PC-9 (cell line): ENCODE measurements around the gene SLX4. TPM values are rescaled to one million over a fixed set of nuclear protein-coding genes. Genes with fewer than 3 reads are reported as not detected.
A peak's percentile ranks its signal among the peaks of the same experiment; 100 is the strongest.

Experiments
- BruUV-seq: library from RNA; stranded (reverse); fragments of 400-500 nt; replicated peaks from 2 replicates; lab custom pipeline; 2021; lab: Mats Ljungman, UMichigan
- CTCF ChIA-PET: fragments of 300-600 bp; sonication (Branson Sonifier 250); formaldehyde crosslinking; loops from one replicate; lab custom pipeline; 2022; ENCODE audit warnings: antibody characterized with exemption; lab: Charles Lee
- POLR2A ChIA-PET: fragments of 300-600 bp; sonication (Branson Sonifier 250); formaldehyde crosslinking; loops from one replicate; lab custom pipeline; 2022; ENCODE audit warnings: antibody characterized with exemption; ENCODE audit not compliant: unreplicated experiment; lab: Charles Lee
- DNase-seq, 2 experiments: peaks; one replicate each; pipeline versions ENCODE4 v3.0.0 to v3.0.0-alpha.2; 2015 to 2022; ENCODE audit warnings: mixed read lengths in 1 of 2
- H2AFZ ChIP-seq: fragments of 200-600 bp; sonication (generic); 2 replicates; pipeline ENCODE4 v1.8.1; 2017; ENCODE audit warnings: antibody characterized with exemption
- H3F3A ChIP-seq: fragments of 200-600 bp; sonication (generic); 2 replicates; pipeline ENCODE4 v1.8.1; 2017; ENCODE audit warnings: antibody characterized with exemption, mild to moderate bottlenecking, low read depth; ENCODE audit not compliant: insufficient read depth
- H3K27ac ChIP-seq: fragments of 200-600 bp; sonication (generic); 2 replicates; pipeline ENCODE4 v1.6.1; 2016; ENCODE audit warnings: mixed run types
- H3K27me3 ChIP-seq: fragments of 200-600 bp; sonication (generic); 2 replicates; pipeline ENCODE4 v1.6.1; 2016; ENCODE audit warnings: low read depth, mixed run types; ENCODE audit not compliant: insufficient read depth
- H3K36me3 ChIP-seq: fragments of 200-600 bp; sonication (generic); 2 replicates; pipeline ENCODE4 v1.6.1; 2016; ENCODE audit warnings: low read depth, mixed run types
- H3K4me1 ChIP-seq: fragments of 200-600 bp; sonication (generic); replicated peaks from 2 replicates; pipeline ENCODE4 v1.6.1; 2016; ENCODE audit warnings: mixed run types; ENCODE audit not compliant: insufficient read depth
- H3K4me2 ChIP-seq: fragments of 200-600 bp; sonication (generic); 2 replicates; pipeline ENCODE4 v1.6.1; 2017; ENCODE audit warnings: mixed run types
- H3K4me3 ChIP-seq: fragments of 200-600 bp; sonication (generic); 2 replicates; pipeline ENCODE4 v1.6.1; 2016; ENCODE audit warnings: mixed run types
- H3K79me2 ChIP-seq: fragments of 200-600 bp; sonication (generic); 2 replicates; pipeline ENCODE4 v1.6.1; 2017; ENCODE audit warnings: low read depth, mixed run types
- H3K9me2 ChIP-seq: fragments of 200-600 bp; sonication (generic); 2 replicates; pipeline ENCODE4 v1.8.1; 2017; ENCODE audit warnings: mild to moderate bottlenecking; ENCODE audit not compliant: insufficient read depth
- H3K9me3 ChIP-seq: fragments of 200-600 bp; sonication (generic); 2 replicates; pipeline ENCODE4 v1.8.1; 2016; ENCODE audit warnings: low read depth; ENCODE audit not compliant: insufficient read depth
- H4K20me1 ChIP-seq: fragments of 200-600 bp; sonication (generic); 2 replicates; pipeline ENCODE4 v1.8.1; 2017; ENCODE audit not compliant: insufficient read depth
- CTCF ChIP-seq: fragments of 200-600 bp; sonication (generic); conservative IDR thresholded peaks from 2 replicates; pipeline ENCODE4 v1.6.1; 2017; ENCODE audit warnings: mixed run types, antibody characterized with exemption, mild to moderate bottlenecking, moderate library complexity
- EZH2 ChIP-seq: fragments of 200-600 bp; sonication (generic); IDR thresholded peaks from 2 replicates; pipeline ENCODE4 v1.8.0; 2017; ENCODE audit warnings: antibody characterized with exemption, low read depth
- intact Hi-C: fragments of 100-400 bp; cut with micrococcal nuclease; formaldehyde crosslinking; loops from one replicate; pipeline ENCODE4 v1.10.0; 2022; ENCODE audit not compliant: unreplicated experiment
- total RNA-seq: library from RNA; stranded (reverse); gene quantifications from 2 replicates; pipeline ENCODE4 v1.2.3, GENCODE V29; 2021

SLX4 gene
- total RNA-seq, 1 experiment from 2014 or later, result 13.8 TPM

GRCh38 chr16:3655030-3655395, 43.6 kb upstream of the SLX4 start:
- H3K9me2 ChIP-seq, result no peaks in the 10 kb centered on the region
- H2AFZ ChIP-seq, result no peak overlapping the region
- H3K27ac ChIP-seq, result no peak overlapping the region
- H3K79me2 ChIP-seq, result no peaks in the 10 kb centered on the region
- no peak for DNase-seq
- no peaks in the 10 kb centered on the region for H3K9me3 ChIP-seq
- H3K27me3 ChIP-seq, result no peaks in the 10 kb centered on the region
- no TSS peak for BruUV-seq
- peaks cover 13% of the 10 kb centered on the region; the same call in 1 of the 2 replicates for H3F3A ChIP-seq
- no peaks in the 10 kb centered on the region for H3K4me1 ChIP-seq
- H3K4me2 ChIP-seq, result no peak overlapping the region
- CTCF ChIA-PET, result no interaction called here
- POLR2A ChIA-PET, result no interaction called here
- H3K4me3 ChIP-seq, result no peak overlapping the region
- TF ChIP-seq EZH2 (no peak), CTCF (no peak)
- intact Hi-C loops, result no loop called here
- H3K36me3 ChIP-seq, result peaks cover 14% of the 10 kb centered on the region; the same call in 1 of the 2 replicates
- H4K20me1 ChIP-seq, result peaks cover 10% of the 10 kb centered on the region; the same call in 1 of the 2 replicates

- H3K9me2 ChIP-seq, result no peaks in the 10 kb centered on the region
- no peak within 1 kb of the TSS for H2AFZ ChIP-seq
- no peak within 1 kb of the TSS for H3K4me2 ChIP-seq
- TF ChIP-seq EZH2 (no peak), CTCF (peak; percentile 79)
- H3K36me3 ChIP-seq, result peaks cover 19% of the 10 kb centered on the region; the same call in 1 of the 2 replicates
- no peaks in the 10 kb centered on the region for H3K27me3 ChIP-seq
- no peaks in the 10 kb centered on the region for H3K9me3 ChIP-seq
- DNase-seq, result peak in 1 of 2 experiments; percentile 67
- BruUV-seq, result no TSS peak
- H3K27ac ChIP-seq, result no peak within 1 kb of the TSS
- no peaks in the 10 kb centered on the region for H3K79me2 ChIP-seq
- H4K20me1 ChIP-seq, result peaks cover 10% of the 10 kb centered on the region; the same call in 1 of the 2 replicates
- ChIA-PET CTCF (no interaction called here), POLR2A (no interaction called here)
- no peaks in the 10 kb centered on the region for H3K4me1 ChIP-seq
- peaks cover 17% of the 10 kb centered on the region for H3F3A ChIP-seq
- H3K4me3 ChIP-seq, result no peak within 1 kb of the TSS
- intact Hi-C loops, result no loop called here
Observed at GRCh38 chr16:3654249-3654991, 43.0 kb upstream of the SLX4 start, which contains the start of gene DNASE1. TSS of gene DNASE1 (plus strand) at chr16:3654691. CDS start at chr16:3655374, 683 bp downstream.

- POLR2A ChIA-PET, result no interaction called here
- H3K4me1 ChIP-seq, result peaks cover 4% of the 10 kb centered on the region
- DNase-seq, result no peak
- H3F3A ChIP-seq, result peaks cover 22% of the 10 kb centered on the region
- no peaks in the 10 kb centered on the region for H3K9me3 ChIP-seq
- H3K27me3 ChIP-seq, result no peaks in the 10 kb centered on the region
- no peak overlapping the region for H3K27ac ChIP-seq
- H3K79me2 ChIP-seq, result no peaks in the 10 kb centered on the region
- no TSS peak for BruUV-seq
- TF ChIP-seq EZH2 (no peak), CTCF (no peak)
- H3K9me2 ChIP-seq, result no peaks in the 10 kb centered on the region
- peaks cover 10% of the 10 kb centered on the region; the same call in 1 of the 2 replicates for H4K20me1 ChIP-seq
- no peak overlapping the region for H3K4me2 ChIP-seq
- H3K4me3 ChIP-seq, result no peak overlapping the region
- H3K36me3 ChIP-seq, result peaks cover 19% of the 10 kb centered on the region; the same call in 1 of the 2 replicates
- intact Hi-C loops, result no loop called here
- CTCF ChIA-PET, result no interaction called here
- H2AFZ ChIP-seq, result no peak overlapping the region
Observed at GRCh38 chr16:3652373-3653195, 41.2 kb upstream of the SLX4 start.
